Parathyroid adenoma (tissue), 2 donors: Measurements from ENCODE around the gene EEFSEC.

Source experiments
- H2AFZ ChIP-seq: fragments of 300-600 bp; sonication (generic); one replicate; pipeline ENCODE4 v1.7.0; 2017; ENCODE audit warnings: antibody characterized with exemption, mild to moderate bottlenecking
- H3K27ac ChIP-seq: fragments of 300-600 bp; sonication (generic); one replicate; pipeline ENCODE4 v1.7.0; 2017
- H3K27me3 ChIP-seq: fragments of 300-600 bp; sonication (generic); one replicate; pipeline ENCODE4 v1.7.0; 2017; ENCODE audit warnings: low read length; ENCODE audit not compliant: control insufficient read depth, insufficient read depth
- H3K36me3 ChIP-seq: fragments of 300-600 bp; sonication (generic); one replicate; pipeline ENCODE4 v1.7.0; 2017; ENCODE audit warnings: low read length; ENCODE audit not compliant: control insufficient read depth, insufficient read depth
- H3K4me1 ChIP-seq: fragments of 300-600 bp; sonication (generic); one replicate; pipeline ENCODE4 v1.7.0; 2017; ENCODE audit warnings: control low read depth
- H3K4me2 ChIP-seq: fragments of 300-600 bp; sonication (generic); one replicate; pipeline ENCODE4 v1.7.0; 2017; ENCODE audit warnings: low read length
- H3K4me3 ChIP-seq: fragments of 300-600 bp; sonication (generic); one replicate; pipeline ENCODE4 v1.7.0; 2017; ENCODE audit warnings: low read depth, low read length
- H3K79me2 ChIP-seq: fragments of 300-600 bp; sonication (generic); one replicate; pipeline ENCODE4 v1.7.0; 2017; ENCODE audit warnings: control low read depth
- H3K9ac ChIP-seq: fragments of 300-600 bp; sonication (generic); one replicate; pipeline ENCODE4 v1.7.0; 2017; ENCODE audit warnings: mild to moderate bottlenecking
- H3K9me3 ChIP-seq: fragments of 300-600 bp; sonication (generic); one replicate; pipeline ENCODE4 v1.7.0; 2017; ENCODE audit warnings: low read length; ENCODE audit not compliant: control insufficient read depth
- CTCF ChIP-seq: fragments of 300-600 bp; sonication (generic); IDR thresholded peaks from one replicate; pipeline ENCODE4 v1.7.0; 2017; ENCODE audit warnings: antibody characterized with exemption, mild to moderate bottlenecking
- donor health status: primary hyperparathyroidism.

EEFSEC gene

GRCh38 chr3:128395500-128396162, 242.3 kb downstream of the EEFSEC start:
- TF ChIP-seq CTCF: no peak
- no peaks in the 10 kb centered on the region for H3K27me3 ChIP-seq
- no peak overlapping the region for H2AFZ ChIP-seq
- H3K27ac ChIP-seq: no peak overlapping the region
- no peaks in the 10 kb centered on the region for H3K79me2 ChIP-seq
- H3K4me2 ChIP-seq: no peak overlapping the region
- no peak overlapping the region for H3K4me3 ChIP-seq
- no peaks in the 10 kb centered on the region for H3K36me3 ChIP-seq
- no peaks in the 10 kb centered on the region for H3K9me3 ChIP-seq
- H3K4me1 ChIP-seq: no peaks in the 10 kb centered on the region
- no peak overlapping the region for H3K9ac ChIP-seq

- Histone ChIP-seq H3K27me3 (no peaks in the 10 kb centered on the region), H3K4me2 (no peak overlapping the region), H3K9ac (no peak overlapping the region), H3K4me1 (no peaks in the 10 kb centered on the region), H3K36me3 (no peaks in the 10 kb centered on the region), H3K4me3 (no peak overlapping the region), H2AFZ (no peak overlapping the region), H3K79me2 (peaks cover 3% of the 10 kb centered on the region), H3K9me3 (no peaks in the 10 kb centered on the region), H3K27ac (no peak overlapping the region)
- no peak for TF ChIP-seq CTCF
Observed at GRCh38 chr3:128397484-128397883, 244.2 kb downstream of the EEFSEC start.

- Histone ChIP-seq H3K4me2 (no peak overlapping the region), H3K79me2 (peaks cover 3% of the 10 kb centered on the region), H3K9ac (no peak overlapping the region), H3K4me3 (no peak overlapping the region), H3K36me3 (no peaks in the 10 kb centered on the region), H3K27me3 (no peaks in the 10 kb centered on the region), H3K27ac (no peak overlapping the region), H3K4me1 (no peaks in the 10 kb centered on the region), H3K9me3 (no peaks in the 10 kb centered on the region), H2AFZ (no peak overlapping the region)
- no peak for TF ChIP-seq CTCF
Observed at GRCh38 chr3:128398586-128398985, 245.3 kb downstream of the EEFSEC start.

DNA sequence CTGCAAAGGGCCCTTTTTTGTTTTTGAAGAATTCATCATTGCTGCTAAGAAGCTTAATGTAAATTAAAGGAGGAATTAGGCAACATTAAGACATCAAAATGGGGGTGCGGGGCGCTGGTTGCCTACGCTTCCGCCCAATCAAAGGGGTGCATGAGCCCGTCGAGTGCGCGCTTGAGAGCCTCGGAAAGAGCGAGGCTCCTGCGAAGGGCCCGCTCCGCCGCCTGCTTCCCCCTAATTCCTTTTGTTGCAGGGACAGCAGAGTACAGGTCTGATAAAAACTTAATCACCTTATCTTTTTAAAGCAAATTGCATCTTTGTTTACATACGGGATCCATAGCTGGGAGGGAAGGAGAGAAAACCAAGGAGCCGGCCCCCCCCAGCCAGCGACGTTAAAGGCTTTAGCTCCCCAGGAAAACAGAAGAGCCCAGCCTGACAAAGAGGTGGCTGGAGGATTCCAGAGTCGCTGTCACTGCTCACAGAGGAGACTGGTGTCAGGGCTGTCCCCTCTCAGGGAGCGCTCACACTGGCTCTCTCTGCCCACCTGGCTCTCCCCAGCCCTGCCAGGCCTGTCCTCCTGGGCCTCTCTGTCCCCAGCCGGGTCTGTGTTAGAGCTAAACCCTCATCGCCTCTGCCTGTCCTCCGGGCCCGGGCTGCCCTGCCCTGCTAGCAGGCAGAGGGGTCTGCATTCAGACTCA, 246.1 kb downstream of the EEFSEC start:
- Histone ChIP-seq H3K9ac (no peak overlapping the region), H3K79me2 (peaks cover 3% of the 10 kb centered on the region), H3K27ac (no peak overlapping the region), H2AFZ (no peak overlapping the region), H3K4me2 (no peak overlapping the region), H3K4me3 (no peak overlapping the region), H3K27me3 (no peaks in the 10 kb centered on the region), H3K9me3 (no peaks in the 10 kb centered on the region), H3K36me3 (no peaks in the 10 kb centered on the region), H3K4me1 (no peaks in the 10 kb centered on the region)
- TF ChIP-seq CTCF: no peak

- Histone ChIP-seq H3K36me3 (no peaks in the 10 kb centered on the region), H3K4me3 (no peak overlapping the region), H3K27ac (no peak overlapping the region), H3K9me3 (no peaks in the 10 kb centered on the region), H2AFZ (no peak overlapping the region), H3K4me2 (no peak overlapping the region), H3K9ac (no peak overlapping the region), H3K27me3 (no peaks in the 10 kb centered on the region), H3K4me1 (no peaks in the 10 kb centered on the region), H3K79me2 (peaks cover 3% of the 10 kb centered on the region)
- TF ChIP-seq CTCF: no peak
Observed at GRCh38 chr3:128400671-128401070, 247.4 kb downstream of the EEFSEC start.
